WI38 (cell line): ENCODE measurements around the gene HDAC5.

Experiments
- H3K4me3 ChIP-seq: 2 replicates; pipeline ENCODE4 v1.5.1; 2011; ENCODE audit warnings: low read depth, mild to moderate bottlenecking, control low read depth, low read length
- TF ChIP-seq, protein P1 (sequence below): IDR thresholded peaks from 2 replicates; pipeline ENCODE4 v1.5.1; 2012; ENCODE audit warnings: low read depth, mild to moderate bottlenecking, control low read depth, low read length

HDAC5 gene

GRCh38 chr17:44029736-44030135 is 93.7 kb downstream of the HDAC5 start:
- H3K4me3 ChIP-seq, result no peak overlapping the region
- TF ChIP-seq, protein P1, sequence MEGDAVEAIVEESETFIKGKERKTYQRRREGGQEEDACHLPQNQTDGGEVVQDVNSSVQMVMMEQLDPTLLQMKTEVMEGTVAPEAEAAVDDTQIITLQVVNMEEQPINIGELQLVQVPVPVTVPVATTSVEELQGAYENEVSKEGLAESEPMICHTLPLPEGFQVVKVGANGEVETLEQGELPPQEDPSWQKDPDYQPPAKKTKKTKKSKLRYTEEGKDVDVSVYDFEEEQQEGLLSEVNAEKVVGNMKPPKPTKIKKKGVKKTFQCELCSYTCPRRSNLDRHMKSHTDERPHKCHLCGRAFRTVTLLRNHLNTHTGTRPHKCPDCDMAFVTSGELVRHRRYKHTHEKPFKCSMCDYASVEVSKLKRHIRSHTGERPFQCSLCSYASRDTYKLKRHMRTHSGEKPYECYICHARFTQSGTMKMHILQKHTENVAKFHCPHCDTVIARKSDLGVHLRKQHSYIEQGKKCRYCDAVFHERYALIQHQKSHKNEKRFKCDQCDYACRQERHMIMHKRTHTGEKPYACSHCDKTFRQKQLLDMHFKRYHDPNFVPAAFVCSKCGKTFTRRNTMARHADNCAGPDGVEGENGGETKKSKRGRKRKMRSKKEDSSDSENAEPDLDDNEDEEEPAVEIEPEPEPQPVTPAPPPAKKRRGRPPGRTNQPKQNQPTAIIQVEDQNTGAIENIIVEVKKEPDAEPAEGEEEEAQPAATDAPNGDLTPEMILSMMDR, result no peak
